HEK293 (cell line): ENCODE results near the gene GBX1.

Experiments
- HOXA7 ChIP-seq: sonication (generic); formaldehyde crosslinking; IDR thresholded peaks from 2 replicates; pipeline ENCODE4 v1.8.1; 2022; ENCODE audit warnings: missing genetic modification reagents, borderline replicate concordance
- MYNN ChIP-seq: fragments of 450-650 bp; formaldehyde crosslinking; IDR thresholded peaks from 2 replicates; pipeline ENCODE4 v1.5.1; 2016; ENCODE audit warnings: missing biosample characterization, missing genetic modification characterization, borderline replicate concordance
- SALL2 ChIP-seq: fragments of 450-650 bp; formaldehyde crosslinking; IDR thresholded peaks from 2 replicates; pipeline ENCODE4 v1.5.0; 2017; ENCODE audit warnings: missing biosample characterization, mild to moderate bottlenecking, missing genetic modification characterization, borderline replicate concordance
- ZBTB1 ChIP-seq: fragments of 450-650 bp; formaldehyde crosslinking; IDR thresholded peaks from 2 replicates; pipeline ENCODE4 v1.5.1; 2016; ENCODE audit warnings: missing biosample characterization, missing genetic modification characterization
- ZNF391 ChIP-seq: fragments of 450-650 bp; formaldehyde crosslinking; IDR thresholded peaks from 2 replicates; pipeline ENCODE4 v1.5.1; 2016; ENCODE audit warnings: low read depth, missing biosample characterization, missing genetic modification characterization, borderline replicate concordance
- ZNF426 ChIP-seq: fragments of 450-650 bp; formaldehyde crosslinking; IDR thresholded peaks from 2 replicates; pipeline ENCODE4 v1.5.1; 2017; ENCODE audit warnings: missing biosample characterization, missing genetic modification characterization, mild to moderate bottlenecking, inconsistent platforms, moderate library complexity
- ZNF561 ChIP-seq: fragments of 450-650 bp; IDR thresholded peaks from 2 replicates; pipeline ENCODE4 v1.5.1; 2018; ENCODE audit warnings: missing biosample characterization, missing genetic modification characterization, borderline replicate concordance
- ZNF596 ChIP-seq: fragments of 450-650 bp; IDR thresholded peaks from 2 replicates; pipeline ENCODE4 v1.5.0; 2018; ENCODE audit warnings: missing biosample characterization, mild to moderate bottlenecking, missing genetic modification characterization, moderate library complexity
- ZXDB ChIP-seq: fragments of 450-650 bp; formaldehyde crosslinking; IDR thresholded peaks from 2 replicates; pipeline ENCODE4 v1.5.1; 2016; ENCODE audit warnings: missing biosample characterization, missing genetic modification characterization
- TF ChIP-seq, protein P1 (sequence below): fragments of 450-650 bp; formaldehyde crosslinking; IDR thresholded peaks from 2 replicates; pipeline ENCODE4 v1.5.1; 2016; ENCODE audit warnings: missing biosample characterization, missing genetic modification characterization

DNA sequence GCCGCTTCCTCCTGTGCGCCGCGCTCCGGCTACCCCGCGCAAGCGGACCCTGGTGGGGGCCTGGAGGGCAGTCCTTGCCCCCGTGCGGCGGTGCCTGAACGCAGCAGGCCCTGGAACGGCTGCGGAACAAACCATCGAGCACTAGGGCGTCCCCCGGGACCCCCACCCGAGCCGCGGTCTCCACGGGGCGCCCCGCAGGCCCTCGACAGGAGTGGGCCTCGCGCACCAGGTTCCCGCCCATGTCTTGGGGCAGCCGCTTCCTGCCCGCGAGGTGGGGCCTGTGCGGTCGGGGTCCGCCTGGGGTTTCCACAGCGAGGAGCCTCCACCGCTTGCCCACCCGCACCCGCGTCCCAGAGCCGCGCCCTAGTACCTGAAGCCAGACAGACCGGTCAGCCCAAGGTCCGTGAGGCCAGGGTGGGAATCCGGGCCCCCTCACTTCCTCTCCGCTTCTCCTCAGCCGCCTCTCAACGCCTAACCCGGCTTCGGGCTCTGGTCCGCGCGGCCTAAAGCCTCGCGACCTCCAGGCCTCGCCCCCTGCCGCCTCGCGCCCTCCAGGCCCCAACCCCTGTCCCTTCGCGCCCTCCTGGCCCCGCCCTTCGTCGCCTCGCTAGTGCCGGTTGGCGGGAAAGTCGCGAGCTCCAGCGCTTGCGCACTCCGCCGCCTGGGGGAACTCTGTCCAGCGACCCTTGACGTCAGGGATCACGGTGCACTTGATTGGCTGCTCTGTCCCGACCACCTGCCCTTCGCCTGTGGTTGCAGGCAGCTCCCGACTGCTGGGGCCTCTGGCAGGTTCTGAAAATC lies 7.0 kb upstream of the GBX1 start:
- TF ChIP-seq, protein P1, sequence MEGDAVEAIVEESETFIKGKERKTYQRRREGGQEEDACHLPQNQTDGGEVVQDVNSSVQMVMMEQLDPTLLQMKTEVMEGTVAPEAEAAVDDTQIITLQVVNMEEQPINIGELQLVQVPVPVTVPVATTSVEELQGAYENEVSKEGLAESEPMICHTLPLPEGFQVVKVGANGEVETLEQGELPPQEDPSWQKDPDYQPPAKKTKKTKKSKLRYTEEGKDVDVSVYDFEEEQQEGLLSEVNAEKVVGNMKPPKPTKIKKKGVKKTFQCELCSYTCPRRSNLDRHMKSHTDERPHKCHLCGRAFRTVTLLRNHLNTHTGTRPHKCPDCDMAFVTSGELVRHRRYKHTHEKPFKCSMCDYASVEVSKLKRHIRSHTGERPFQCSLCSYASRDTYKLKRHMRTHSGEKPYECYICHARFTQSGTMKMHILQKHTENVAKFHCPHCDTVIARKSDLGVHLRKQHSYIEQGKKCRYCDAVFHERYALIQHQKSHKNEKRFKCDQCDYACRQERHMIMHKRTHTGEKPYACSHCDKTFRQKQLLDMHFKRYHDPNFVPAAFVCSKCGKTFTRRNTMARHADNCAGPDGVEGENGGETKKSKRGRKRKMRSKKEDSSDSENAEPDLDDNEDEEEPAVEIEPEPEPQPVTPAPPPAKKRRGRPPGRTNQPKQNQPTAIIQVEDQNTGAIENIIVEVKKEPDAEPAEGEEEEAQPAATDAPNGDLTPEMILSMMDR (tag by site-specific recombination): no peak
- TF ChIP-seq ZBTB1 (no peak), ZNF596 (no peak), SALL2 (tag by site-specific recombination) (no peak), ZNF426 (no peak), ZNF561 (tag by site-specific recombination) (no peak), MYNN (tag by site-specific recombination) (no peak), HOXA7 (CRISPR knock-in tag) (no peak), ZXDB (tag by site-specific recombination) (no peak), ZNF391 (no peak)
